ENCODE measurements around the gene CMTM4.
"Not testable (repeated sequence)": the region's sequence is repeated elsewhere in the genome, so short reads cannot be mapped to it uniquely, and the experiment has no call there.

Gene CMTM4

GRCh38 chr16:66705790-66706505 is 9.4 kb upstream of the CMTM4 start:
- DNase-seq (ENCODE audit: low read depth), result no peak

- DNase-seq (ENCODE audit: low read depth), result no peak
These were observed 7.1 kb upstream of the CMTM4 start for GRCh38 chr16:66703406-66704215.

DNA sequence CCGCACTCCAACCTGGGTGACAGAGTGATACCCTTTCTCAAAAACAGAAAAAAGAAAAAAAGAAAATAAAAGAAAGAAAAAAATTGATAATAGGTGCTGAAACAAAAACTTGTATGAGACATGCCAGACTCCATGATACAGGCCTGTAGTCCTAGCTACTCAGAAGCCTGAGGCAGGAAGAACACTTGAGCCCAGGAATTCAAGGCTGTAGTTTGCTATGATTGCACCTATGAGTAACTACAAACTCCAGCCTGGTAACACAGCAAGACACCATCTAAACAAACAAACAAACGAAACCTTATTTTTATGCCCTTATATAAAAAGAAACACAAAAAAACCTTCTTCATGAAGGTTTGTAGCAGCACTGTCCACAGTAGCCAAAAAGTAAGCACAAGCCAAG is 5.0 kb upstream of the CMTM4 start:
- DNase-seq (ENCODE audit: low read depth), result no peak

DNA sequence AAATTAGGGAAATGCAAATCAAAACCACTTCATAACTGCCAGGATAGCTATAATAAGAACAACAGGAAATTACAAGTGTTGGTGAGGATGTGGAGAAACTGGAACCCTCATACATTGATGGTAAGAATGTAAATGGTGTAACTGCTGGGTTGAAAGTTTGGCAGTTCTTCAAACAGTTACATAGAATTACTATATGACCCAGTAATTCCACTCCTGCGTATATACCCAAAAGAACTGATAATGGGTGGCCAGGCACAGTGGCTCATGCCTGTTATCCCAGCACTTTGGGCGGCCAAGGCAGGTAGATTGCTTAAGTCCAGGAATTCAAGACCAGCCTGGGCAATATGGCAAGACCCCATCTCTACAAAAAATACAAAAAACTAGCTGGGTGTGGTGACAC is 4.5 kb upstream of the CMTM4 start:
- no peak for DNase-seq (ENCODE audit: low read depth)

- DNase-seq (ENCODE audit: low read depth), result no peak
These were observed 3.4 kb upstream of the CMTM4 start for GRCh38 chr16:66699898-66700297.

DNA sequence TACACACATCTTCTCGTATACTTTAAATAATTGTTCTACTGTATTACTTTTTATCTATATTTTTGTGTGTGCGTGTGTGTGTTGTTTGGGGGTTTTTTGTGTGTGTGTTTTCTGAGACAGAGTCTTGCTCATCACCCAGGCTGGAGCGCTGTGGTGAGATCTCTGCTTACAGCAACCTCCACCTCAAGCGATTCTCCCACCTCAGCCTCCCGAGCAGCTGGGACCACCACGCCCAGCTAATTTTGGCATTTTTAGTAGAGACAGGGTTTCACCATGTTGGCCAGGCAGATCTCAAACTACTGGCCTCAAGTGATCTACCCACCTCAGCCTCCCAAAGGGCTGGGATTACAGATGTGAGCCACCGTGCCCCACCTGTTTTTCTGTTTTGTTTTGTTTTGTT is 1.5 kb upstream of the CMTM4 start:
- DNase-seq (ENCODE audit: low read depth), result no peak

GRCh38 chr16:66695935-66696668 is 441 bp downstream of the CMTM4 start:
- DNase-seq (ENCODE audit: low read depth), result no peak

DNA sequence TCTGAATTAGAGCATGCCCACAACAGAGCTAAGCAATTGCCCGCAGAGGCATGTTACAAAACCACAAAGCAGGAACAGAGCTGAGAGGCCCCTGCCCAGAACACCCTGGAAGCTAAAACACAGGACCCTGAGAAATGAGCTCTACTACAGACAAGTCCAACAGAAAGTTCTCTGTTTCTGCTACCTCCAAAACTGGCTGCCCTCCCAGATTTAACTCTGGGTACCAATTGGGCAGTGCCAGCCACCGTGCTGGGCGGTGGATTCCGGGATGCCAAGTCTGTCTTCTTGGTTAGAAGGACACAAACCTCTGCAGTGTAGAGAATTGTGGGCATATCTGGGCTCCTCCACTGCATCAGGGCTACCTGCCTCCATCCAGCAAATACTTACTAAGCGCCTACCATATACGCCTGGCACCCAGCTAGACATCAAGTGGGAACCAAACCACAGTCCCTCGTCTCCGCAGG is 1.0 kb downstream of the CMTM4 start:
- DNase-seq (ENCODE audit: low read depth), result no peak

GRCh38 chr16:66693149-66693548 is 3.4 kb downstream of the CMTM4 start:
- DNase-seq (ENCODE audit: low read depth), result no peak

- no peak for DNase-seq (ENCODE audit: low read depth)
These were observed 4.2 kb downstream of the CMTM4 start for GRCh38 chr16:66692341-66692740.

DNA sequence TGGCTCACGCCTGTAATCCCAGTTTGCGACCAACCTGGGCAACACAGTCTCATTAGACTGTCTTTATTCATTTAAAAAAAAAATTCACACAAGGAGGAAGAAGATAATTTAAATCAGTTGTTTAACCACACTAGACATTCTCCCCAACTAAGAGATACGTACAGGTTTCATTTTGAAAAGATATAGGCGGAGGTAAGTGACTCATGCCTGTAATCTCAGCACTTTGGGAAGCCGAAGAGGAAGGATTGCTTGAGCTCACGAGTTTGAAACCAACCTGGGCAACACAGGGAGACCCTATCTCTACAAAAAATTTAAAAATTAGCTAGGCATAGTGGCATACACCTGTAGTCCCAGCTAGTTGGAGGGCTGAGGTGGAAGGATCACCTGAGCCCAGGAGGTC is 5.3 kb downstream of the CMTM4 start:
- no peak for DNase-seq (ENCODE audit: low read depth)

GRCh38 chr16:66690106-66690847 is 6.3 kb downstream of the CMTM4 start:
- no peak for DNase-seq (ENCODE audit: low read depth)

DNA sequence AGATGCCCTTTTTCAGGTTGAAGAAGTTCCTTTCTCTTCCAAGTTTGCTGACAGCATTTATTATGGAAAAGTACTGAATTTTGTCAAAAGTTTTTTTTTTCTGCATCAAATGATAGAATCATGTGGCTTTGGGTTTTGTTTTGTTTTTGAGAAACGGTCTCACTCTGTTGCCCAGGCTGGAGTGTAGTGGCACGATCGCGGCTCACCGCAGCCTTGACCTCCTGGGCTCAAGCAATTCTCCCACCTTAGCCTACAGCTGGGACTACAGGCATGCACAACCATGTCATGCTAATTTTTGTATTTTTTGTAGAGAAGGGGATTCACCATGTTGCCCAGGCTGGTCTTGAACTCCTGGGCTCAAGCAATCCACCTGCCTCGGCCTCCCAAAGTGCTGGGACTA is 7.3 kb downstream of the CMTM4 start:
- no peak for DNase-seq (ENCODE audit: low read depth)

DNA sequence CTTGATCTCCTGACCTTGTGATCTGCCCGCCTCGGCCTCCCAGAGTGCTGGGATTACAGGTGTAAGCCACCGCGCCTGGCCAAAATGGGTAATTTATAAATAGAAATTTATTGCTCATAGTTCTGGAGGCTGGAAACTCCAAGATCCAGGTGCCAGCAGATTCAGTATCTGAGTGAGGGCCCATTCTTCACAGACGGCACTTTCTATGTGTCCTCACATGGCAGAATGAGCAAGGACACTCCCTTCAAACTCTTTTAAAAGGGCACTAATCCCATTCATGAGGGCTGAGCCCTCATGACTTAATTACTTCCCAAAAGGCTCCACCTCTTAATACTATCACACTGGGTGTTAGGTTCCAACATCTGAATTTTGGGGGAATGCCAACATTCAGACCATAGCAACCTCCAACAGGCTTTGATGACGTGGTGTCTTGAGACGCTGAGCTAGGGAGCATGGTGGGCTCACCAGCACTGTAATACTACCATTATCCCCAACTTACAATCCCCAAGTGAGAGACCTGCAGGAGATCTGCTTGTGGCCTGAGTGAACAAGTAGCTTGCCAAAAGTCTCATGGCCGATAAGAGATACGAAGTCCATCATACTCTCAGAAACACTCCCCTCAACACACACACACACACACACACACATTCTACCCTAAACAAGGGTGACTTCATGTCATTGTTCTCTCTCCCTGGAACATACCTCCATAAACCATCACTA is 8.5 kb downstream of the CMTM4 start:
- no peak for DNase-seq (ENCODE audit: low read depth)

- DNase-seq (ENCODE audit: low read depth), result not testable (repeated sequence)
These were observed 10.9 kb downstream of the CMTM4 start for GRCh38 chr16:66685501-66686115.

DNA sequence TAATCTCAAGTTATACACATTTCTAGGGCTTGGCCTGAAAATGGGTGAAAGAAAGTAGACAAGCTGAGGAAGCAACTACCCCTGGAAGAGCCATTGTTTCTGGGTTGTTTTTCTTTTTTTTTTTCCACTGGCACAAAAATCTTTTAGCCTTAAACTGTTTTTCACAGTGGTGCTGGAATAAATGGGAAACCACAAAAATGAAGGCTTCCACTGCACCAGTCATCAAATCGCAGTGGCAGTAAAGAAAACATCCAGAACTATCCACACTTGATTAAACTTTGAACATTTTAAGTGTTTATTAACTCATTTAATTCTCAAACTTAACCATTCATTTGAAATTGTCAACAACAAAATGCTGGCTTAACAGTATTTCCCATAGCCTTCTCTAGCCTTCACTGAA is 14.3 kb downstream of the CMTM4 start:
- DNase-seq (ENCODE audit: low read depth), result no peak

DNA sequence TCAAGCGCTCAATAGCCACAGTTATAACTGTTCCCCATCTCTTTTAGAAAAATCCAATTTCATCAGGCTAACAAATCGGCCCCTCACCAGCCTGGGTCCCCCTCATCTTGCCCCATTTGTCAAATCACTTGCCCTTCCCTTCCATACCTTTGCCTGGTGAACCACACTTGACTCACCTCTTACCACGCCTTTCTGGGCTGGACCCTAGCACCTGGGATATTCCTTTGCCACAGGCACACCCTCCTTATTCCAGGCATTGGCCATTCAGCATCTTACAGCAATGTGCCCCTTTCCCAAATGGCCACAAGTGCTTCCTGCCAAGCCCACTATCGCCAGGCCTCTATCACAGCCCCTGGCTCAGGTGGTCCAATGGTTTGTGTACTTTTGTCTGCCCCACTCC is 14.9 kb downstream of the CMTM4 start:
- DNase-seq (ENCODE audit: low read depth), result no peak

DNA sequence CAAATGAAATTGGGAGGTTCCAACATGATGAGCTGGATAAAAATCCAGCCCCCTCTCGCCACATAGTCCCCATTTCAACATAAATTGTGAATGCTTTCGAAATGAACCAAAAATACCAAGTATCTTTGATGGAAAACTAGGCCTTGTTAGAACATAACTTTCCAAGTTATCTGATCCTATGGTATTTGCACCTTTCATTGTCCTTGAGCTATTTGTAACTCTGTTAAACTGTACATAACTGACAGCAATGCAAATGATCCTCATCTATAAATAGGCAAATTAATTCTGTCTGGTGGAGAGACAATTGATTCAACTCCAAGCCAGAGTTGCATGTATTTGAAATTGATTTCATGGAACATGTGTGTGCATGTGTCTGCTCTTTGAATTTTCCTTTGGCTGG is 18.2 kb downstream of the CMTM4 start:
- DNase-seq (ENCODE audit: low read depth), result no peak

GRCh38 chr16:66677836-66678235 is 18.7 kb downstream of the CMTM4 start:
- DNase-seq (ENCODE audit: low read depth), result no peak

- DNase-seq (ENCODE audit: low read depth), result no peak
These were observed 19.4 kb downstream of the CMTM4 start for GRCh38 chr16:66677179-66677578.

DNA sequence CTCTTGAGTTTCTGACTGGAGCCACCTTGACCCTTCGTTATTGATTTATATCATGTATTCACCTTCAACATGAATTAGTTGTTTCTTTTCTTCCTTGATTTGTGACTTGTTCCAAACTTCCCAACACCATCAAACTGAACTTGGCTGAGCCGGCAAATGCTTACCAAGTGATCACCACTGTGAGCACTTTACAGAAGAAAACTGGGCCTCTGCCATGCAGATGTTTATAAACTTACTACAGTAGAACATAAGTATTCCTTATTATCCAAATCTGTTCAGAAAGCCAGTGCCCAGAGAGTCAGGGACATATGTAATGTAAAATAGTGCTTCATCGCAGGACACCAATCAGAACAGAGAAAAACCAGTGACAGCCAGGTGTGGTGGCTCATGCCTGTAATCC is 19.9 kb downstream of the CMTM4 start:
- no peak for DNase-seq (ENCODE audit: low read depth)

All from stimulated activated CD8-positive, alpha-beta memory T cell treated with anti-CD3 and anti-CD28 coated beads, Interleukin-4, amount 100 ng/mL, for 24 hours (primary cell).